ENCODE data around the gene REC114. TPM values are rescaled to one million over a fixed set of nuclear protein-coding genes. Genes with fewer than 3 reads are reported as not detected.

Gene REC114
- polyA plus RNA-seq, 1 experiment, result not detected

DNA sequence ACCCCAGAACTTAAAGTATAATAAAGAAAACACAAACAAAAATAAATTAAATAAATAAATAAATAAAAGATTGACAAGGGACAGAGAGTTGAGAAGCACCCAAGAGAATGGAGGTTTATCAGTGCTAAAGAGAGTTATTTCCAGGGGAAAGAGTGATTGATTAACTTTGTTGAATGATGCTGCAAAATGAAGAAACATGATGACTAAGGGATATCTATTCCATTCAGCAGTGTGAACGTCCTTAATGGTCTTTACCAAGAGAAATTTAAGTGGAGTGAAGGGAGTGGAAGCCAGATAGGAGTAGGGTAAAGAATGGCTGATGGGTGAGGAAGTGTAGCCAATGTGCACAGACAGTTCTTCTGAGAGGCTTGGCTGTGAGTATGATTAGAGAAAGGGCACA is 11.1 kb downstream of the REC114 start:
- H3K9me3 ChIP-seq (ENCODE audit: control insufficient read depth, insufficient read depth, low read length), result no peaks in the 10 kb centered on the region
- no peaks in the 10 kb centered on the region for H3K27me3 ChIP-seq (ENCODE audit: control insufficient read depth, insufficient read depth, low read length)
- no peak overlapping the region for H3K4me3 ChIP-seq (ENCODE audit: low read depth, low read length)
- CTCF ChIA-PET, result no interaction called here
- DNase-seq (ENCODE audit: low read depth, low spot score), result no peak
- POLR2A ChIA-PET, result no interaction called here
- H3K27ac ChIP-seq (ENCODE audit: low read depth, low read length), result no peak overlapping the region
- TF ChIP-seq, protein P1, sequence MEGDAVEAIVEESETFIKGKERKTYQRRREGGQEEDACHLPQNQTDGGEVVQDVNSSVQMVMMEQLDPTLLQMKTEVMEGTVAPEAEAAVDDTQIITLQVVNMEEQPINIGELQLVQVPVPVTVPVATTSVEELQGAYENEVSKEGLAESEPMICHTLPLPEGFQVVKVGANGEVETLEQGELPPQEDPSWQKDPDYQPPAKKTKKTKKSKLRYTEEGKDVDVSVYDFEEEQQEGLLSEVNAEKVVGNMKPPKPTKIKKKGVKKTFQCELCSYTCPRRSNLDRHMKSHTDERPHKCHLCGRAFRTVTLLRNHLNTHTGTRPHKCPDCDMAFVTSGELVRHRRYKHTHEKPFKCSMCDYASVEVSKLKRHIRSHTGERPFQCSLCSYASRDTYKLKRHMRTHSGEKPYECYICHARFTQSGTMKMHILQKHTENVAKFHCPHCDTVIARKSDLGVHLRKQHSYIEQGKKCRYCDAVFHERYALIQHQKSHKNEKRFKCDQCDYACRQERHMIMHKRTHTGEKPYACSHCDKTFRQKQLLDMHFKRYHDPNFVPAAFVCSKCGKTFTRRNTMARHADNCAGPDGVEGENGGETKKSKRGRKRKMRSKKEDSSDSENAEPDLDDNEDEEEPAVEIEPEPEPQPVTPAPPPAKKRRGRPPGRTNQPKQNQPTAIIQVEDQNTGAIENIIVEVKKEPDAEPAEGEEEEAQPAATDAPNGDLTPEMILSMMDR (IDR thresholded peaks at IDR 0.05; ENCODE audit: low read depth, low read length), result no peak

GRCh38 chr15:73455876-73456275 is 12.9 kb downstream of the REC114 start:
- POLR2A ChIA-PET, result no interaction called here
- H3K27ac ChIP-seq (ENCODE audit: low read depth, low read length), result no peak overlapping the region
- no peak overlapping the region for H3K4me3 ChIP-seq (ENCODE audit: low read depth, low read length)
- CTCF ChIA-PET, result no interaction called here
- TF ChIP-seq, protein P1 (IDR thresholded peaks at IDR 0.05; ENCODE audit: low read depth, low read length), result no peak
- H3K9me3 ChIP-seq (ENCODE audit: control insufficient read depth, insufficient read depth, low read length), result no peaks in the 10 kb centered on the region
- H3K27me3 ChIP-seq (ENCODE audit: control insufficient read depth, insufficient read depth, low read length), result no peaks in the 10 kb centered on the region
- DNase-seq (ENCODE audit: low read depth, low spot score), result no peak

GRCh38 chr15:73457334-73457733 is 14.4 kb downstream of the REC114 start:
- Histone ChIP-seq H3K4me3 (ENCODE audit: low read depth, low read length) (no peak overlapping the region), H3K9me3 (ENCODE audit: control insufficient read depth, insufficient read depth, low read length) (no peaks in the 10 kb centered on the region), H3K27me3 (ENCODE audit: control insufficient read depth, insufficient read depth, low read length) (no peaks in the 10 kb centered on the region), H3K27ac (ENCODE audit: low read depth, low read length) (no peak overlapping the region)
- no peak for DNase-seq (ENCODE audit: low read depth, low spot score)
- ChIA-PET POLR2A (interaction anchor here (0.7 kb wide), 1 partner anchor 13 kb away, joined by 12 read pairs; no protein-coding TSS in a partner anchor), CTCF (no interaction called here)
- TF ChIP-seq, protein P1 (IDR thresholded peaks at IDR 0.05; ENCODE audit: low read depth, low read length), result no peak

- POLR2A ChIA-PET, result no interaction called here
- DNase-seq (ENCODE audit: low read depth, low spot score), result no peak
These were observed 17.7 kb downstream of the REC114 start for GRCh38 chr15:73460662-73461061.

GRCh38 chr15:73464602-73465001 is 21.6 kb downstream of the REC114 start:
- POLR2A ChIA-PET, result no interaction called here

More at GRCh38 chr15:73460662-73461061, 17.7 kb downstream of the REC114 start:
- H3K27me3 ChIP-seq (ENCODE audit: control insufficient read depth, insufficient read depth, low read length), result no peaks in the 10 kb centered on the region
- no peaks in the 10 kb centered on the region for H3K9me3 ChIP-seq (ENCODE audit: control insufficient read depth, insufficient read depth, low read length)
- CTCF ChIA-PET, result no interaction called here
- H3K27ac ChIP-seq (ENCODE audit: low read depth, low read length), result no peak overlapping the region
- no peak overlapping the region for H3K4me3 ChIP-seq (ENCODE audit: low read depth, low read length)
- TF ChIP-seq, protein P1 (IDR thresholded peaks at IDR 0.05; ENCODE audit: low read depth, low read length), result no peak

More at GRCh38 chr15:73464602-73465001, 21.6 kb downstream of the REC114 start:
- Histone ChIP-seq H3K27ac (ENCODE audit: low read depth, low read length) (no peak overlapping the region), H3K27me3 (ENCODE audit: control insufficient read depth, insufficient read depth, low read length) (no peaks in the 10 kb centered on the region), H3K4me3 (ENCODE audit: low read depth, low read length) (no peak overlapping the region), H3K9me3 (ENCODE audit: control insufficient read depth, insufficient read depth, low read length) (no peaks in the 10 kb centered on the region)
- TF ChIP-seq, protein P1 (IDR thresholded peaks at IDR 0.05; ENCODE audit: low read depth, low read length), result peak; percentile 27; the same call in 1 of the 2 replicates
- CTCF ChIA-PET, result no interaction called here
- DNase-seq (ENCODE audit: low read depth, low spot score), result no peak
